Testis (tissue), 2 donors: Measurements from ENCODE around the gene ZBTB5.

Experiments
- POLR2A ChIP-seq: fragments of 450-650 bp; IDR thresholded peaks from one replicate; pipeline ENCODE4 v1.6.1; 2017; ENCODE audit warnings: antibody characterized with exemption, mild to moderate bottlenecking, moderate library complexity
- TF ChIP-seq, protein P1 (sequence below), 3 experiments: fragments of 450-650 bp in 2 of 3; fragments of 200-600 bp in 1 of 3; sonication (generic) in 1 of 3; IDR thresholded peaks; one replicate each; pipeline ENCODE4 v1.5.1; 2016 to 2019; ENCODE audit warnings: antibody characterized with exemption in 3 of 3, mild to moderate bottlenecking in 2 of 3, moderate library complexity in 1 of 3

DNA sequence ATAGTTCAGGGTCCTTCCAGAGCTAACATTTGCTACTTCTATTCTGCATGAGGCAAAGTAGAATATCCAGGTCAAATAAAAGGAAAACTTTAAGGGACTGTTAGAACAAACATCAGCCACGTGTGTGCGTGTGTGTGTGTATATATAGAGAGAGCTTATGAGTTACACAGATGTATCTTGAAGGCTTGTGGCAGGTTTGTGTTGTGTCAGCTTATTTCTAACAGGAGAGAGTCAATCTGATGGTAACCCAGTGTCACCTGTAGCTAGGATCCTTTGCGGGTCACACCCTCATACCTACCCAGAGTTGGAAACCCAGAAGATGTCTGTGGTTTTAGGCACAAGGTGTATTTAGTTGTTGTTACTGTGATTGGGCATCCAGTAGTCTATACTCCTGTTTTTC is 33.2 kb upstream of the ZBTB5 start:
- TF ChIP-seq POLR2A: no peak
- TF ChIP-seq, protein P1, sequence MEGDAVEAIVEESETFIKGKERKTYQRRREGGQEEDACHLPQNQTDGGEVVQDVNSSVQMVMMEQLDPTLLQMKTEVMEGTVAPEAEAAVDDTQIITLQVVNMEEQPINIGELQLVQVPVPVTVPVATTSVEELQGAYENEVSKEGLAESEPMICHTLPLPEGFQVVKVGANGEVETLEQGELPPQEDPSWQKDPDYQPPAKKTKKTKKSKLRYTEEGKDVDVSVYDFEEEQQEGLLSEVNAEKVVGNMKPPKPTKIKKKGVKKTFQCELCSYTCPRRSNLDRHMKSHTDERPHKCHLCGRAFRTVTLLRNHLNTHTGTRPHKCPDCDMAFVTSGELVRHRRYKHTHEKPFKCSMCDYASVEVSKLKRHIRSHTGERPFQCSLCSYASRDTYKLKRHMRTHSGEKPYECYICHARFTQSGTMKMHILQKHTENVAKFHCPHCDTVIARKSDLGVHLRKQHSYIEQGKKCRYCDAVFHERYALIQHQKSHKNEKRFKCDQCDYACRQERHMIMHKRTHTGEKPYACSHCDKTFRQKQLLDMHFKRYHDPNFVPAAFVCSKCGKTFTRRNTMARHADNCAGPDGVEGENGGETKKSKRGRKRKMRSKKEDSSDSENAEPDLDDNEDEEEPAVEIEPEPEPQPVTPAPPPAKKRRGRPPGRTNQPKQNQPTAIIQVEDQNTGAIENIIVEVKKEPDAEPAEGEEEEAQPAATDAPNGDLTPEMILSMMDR (IDR thresholded peaks at IDR 0.05): no peak
